GM19043 (cell line): ENCODE data around the gene TRAF3IP1.

ENCODE experiments used
- ATAC-seq: cut with Tn5 transposase; IDR thresholded peaks from one replicate; pipeline ENCODE4 v1.9.1; 2021; ENCODE audit warnings: low read depth; ENCODE audit not compliant: unreplicated experiment

Gene TRAF3IP1

DNA sequence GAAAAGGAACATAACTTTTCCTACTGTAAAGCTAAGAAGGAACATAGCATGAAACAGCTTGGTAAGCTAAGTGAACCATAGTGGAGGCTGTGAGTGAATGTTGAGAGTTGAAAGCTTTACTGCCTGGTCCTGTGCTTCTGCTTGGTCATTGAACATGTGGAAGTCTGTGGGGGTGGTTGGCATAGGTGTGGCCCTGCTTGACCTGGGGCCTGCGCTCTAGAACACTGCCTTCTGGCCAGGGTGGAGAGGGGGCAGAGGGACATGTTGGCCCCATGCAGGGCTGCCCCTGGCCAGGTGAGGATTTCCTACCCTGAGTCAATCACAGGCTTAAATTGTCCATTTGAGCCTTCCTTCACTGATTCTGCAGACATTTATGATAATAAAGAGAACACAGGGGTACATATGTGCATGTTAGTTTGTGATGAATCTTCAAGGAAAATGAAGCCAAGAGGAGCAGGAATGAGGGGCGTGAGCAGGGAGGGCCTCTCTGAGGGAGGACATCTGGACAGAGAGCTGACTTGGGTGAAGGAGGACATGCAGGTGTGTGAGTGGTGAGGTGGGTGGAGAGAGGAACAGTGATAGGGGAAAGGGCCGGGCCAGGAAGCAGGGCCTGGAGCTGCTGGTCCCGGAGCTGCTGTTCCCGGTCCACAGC is 16.6 kb downstream of the TRAF3IP1 start:
- ATAC-seq, result no peak

DNA sequence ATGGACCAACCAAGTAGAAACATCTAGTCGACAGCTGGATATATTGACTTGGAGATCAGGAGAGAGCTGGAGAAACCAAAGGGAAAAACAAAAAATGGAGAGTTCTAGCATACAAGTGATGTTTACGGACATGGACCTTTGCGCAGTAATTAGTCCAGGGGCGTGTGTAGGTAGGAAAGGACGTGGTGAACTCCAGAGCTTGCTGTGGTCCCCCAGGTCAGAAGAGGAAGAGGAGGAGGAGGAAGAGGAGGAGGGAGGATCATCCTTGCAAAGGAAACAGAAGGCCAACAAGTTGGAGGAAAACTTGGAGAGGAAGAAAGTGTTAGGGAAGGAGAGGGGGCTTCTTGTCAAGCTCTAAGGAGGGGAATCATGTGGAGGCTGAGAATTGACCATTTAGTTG is 17.5 kb downstream of the TRAF3IP1 start:
- no peak for ATAC-seq

DNA sequence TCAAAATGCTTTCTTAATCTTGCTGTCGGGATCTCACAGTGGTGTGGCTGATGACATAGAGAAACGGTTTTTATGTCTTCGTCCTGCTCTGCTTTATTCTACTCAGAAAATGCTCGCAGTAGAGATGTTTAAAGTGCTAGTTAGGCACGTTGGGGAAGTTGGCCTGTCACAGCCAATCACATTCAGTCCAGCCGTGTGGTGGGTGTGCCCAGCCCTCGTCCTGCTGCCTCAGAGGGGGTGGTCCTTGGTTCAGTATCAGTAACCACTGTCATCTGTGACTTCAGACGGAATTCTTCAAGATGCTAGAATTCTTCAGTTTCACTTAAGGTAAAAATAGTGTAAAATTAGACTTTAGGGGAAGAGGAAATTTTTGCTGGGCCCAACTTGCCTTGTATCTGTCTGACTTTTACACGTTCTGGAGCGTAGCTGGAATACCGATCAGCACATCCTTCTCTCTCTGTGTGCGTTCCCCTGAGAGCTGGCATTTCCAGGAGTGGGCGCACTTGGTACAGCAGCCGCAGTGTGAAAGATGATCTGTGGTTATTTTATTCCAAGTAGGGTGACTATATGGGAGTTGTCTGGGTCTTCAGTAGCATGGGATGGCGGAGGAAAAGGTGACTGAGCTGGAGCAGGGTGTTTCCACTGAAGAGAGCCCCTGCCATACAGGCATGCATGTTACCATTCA is 18.5 kb downstream of the TRAF3IP1 start:
- ATAC-seq, result no peak

DNA sequence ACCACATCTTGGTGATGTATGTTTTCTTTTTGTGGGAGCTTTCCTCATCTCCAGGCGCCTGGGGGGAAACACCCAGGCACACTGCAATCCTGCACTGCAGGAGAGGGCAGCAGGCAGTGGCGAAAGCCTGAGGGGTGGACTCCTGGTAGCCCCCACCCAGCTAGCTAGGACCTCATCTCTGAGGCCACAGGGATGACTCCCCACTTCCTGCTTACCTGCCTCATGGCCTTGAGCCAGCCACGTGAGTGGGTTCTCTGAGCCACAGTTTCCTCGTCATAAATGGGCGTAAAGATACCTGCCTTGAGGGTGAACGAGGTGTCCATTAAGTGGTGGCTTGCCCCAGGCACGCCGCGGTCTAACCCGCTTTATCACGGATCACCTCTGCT is 19.1 kb downstream of the TRAF3IP1 start:
- ATAC-seq, result no peak

DNA sequence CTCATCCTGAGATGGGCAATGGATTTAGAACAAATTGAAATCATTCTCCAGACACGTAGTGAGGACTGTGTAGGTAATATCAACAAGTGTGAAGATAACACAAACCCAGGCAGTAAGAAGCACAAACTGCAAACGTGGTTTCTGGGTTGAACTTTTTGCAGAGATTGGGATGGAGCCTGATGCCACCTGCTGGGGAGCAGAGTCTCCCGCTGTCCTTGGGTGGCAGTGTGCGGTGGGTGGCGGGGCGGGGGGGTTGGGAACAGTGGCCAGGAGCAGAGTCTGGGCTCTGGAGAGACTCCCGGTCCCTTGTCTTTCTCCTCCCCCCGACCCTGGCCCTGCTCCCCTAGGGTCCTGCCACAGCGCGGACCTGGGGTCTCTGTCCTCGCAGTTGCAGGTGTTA is 19.5 kb downstream of the TRAF3IP1 start:
- ATAC-seq, result no peak

DNA sequence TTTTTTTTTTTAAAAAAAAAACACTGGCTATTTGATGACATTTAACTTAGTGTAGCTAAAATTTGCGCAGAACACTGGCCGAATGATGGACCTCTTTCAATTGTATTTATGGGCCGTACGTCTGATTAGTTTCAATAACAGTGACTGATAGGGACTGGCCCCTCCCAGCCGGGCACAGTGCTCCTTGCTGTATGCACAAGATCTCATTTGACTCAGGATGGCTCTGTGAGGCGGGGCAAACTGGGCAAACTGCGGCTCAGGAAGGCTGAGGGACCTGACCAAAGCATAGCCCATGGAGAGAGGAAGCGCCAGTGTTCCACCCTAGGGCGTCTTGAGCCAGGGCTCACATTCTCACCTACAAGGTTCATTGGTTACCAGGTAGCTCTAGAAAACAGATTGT is 21.2 kb downstream of the TRAF3IP1 start:
- no peak for ATAC-seq

DNA sequence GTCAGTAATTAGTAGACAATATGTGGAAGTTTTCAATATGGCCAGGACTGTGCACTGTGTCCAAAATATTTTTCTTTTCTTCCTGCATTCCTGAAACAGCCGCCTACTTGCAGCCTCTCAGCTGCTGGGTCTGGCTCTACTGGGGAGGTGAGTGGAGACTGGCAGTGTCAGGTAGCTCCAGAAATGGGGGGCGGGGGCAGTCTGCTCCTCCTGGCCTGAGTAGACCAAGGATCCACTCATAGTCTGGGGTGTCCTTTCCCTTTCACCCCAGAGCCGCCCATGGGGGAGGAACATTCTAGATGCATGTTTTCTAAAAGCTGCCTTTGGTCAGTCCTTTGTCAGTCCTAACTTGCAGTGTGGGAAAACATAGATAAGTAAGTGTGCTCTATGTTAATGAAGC is 23.7 kb downstream of the TRAF3IP1 start:
- ATAC-seq, result no peak

DNA sequence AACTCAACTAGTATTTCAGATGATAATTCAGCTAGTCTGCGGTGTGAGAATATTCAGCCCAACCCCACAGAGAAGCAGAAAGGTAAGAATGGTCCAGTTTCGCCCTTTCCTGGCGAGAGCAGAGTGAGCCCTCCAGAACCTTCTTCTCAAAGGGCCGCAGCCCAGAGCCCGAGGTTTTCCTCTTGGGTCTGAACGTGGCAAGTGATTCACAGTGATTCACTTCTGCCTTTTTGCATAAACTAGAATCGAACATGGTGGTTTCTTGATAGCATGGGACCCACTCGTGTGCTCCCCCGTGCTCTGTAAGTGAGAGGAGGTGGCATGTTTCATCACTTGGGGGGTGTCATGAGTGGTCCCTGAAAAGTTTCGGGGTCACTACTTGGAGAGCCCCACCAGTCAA is 24.2 kb downstream of the TRAF3IP1 start:
- no peak for ATAC-seq

DNA sequence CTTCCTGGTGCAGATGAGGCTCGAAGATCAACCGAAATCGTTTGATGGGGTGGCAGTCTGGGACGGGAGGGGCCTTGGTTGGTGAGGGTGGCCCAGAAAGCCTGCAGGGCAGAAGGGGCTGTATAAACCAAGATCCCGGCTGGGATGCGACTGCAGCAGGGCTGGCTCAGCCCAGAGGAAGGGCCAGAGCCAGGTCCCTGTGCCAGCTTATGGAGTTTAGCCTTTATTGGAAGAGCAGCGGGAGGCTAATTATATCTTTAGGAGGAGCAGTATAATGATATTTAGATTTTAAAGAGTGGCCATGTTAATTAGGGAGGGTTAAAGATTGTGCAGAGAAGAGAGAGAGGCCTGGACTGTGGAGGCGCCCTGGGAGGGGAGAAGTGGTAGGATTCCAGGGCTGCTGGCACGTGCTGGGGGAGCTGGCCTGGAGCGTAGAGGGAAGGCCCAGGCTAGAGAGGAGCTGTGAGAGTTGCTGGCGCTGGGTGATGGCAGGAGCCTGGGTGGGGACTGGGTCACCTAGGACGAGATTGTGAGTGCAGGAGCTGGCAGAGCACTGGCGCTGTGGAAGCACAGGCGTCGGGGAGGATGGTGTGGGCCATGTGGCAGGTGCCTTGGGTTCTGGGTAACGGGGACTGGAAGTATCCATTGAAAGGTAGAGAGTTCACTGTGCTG is 25.1 kb downstream of the TRAF3IP1 start:
- ATAC-seq, result no peak

DNA sequence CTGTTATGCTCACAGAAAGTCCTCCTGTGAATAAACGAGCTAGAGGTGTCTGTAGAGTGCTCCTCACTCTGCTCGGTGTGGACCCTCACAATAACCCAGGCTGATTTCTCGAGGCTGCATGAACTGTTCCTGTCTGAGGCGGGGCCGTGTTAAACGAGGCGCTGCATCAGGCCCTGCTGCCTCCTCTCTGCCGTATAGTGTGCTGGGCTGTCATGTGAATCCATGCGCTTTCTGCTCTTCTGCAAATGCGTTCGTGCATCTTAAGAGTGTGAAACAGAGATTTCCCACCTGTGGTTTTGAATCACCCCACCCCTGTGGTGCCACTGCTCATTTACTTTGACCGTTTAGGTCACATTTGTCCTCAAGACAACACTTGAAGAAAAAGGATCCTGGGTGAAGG is 26.2 kb downstream of the TRAF3IP1 start:
- ATAC-seq, result peak; percentile 78

DNA sequence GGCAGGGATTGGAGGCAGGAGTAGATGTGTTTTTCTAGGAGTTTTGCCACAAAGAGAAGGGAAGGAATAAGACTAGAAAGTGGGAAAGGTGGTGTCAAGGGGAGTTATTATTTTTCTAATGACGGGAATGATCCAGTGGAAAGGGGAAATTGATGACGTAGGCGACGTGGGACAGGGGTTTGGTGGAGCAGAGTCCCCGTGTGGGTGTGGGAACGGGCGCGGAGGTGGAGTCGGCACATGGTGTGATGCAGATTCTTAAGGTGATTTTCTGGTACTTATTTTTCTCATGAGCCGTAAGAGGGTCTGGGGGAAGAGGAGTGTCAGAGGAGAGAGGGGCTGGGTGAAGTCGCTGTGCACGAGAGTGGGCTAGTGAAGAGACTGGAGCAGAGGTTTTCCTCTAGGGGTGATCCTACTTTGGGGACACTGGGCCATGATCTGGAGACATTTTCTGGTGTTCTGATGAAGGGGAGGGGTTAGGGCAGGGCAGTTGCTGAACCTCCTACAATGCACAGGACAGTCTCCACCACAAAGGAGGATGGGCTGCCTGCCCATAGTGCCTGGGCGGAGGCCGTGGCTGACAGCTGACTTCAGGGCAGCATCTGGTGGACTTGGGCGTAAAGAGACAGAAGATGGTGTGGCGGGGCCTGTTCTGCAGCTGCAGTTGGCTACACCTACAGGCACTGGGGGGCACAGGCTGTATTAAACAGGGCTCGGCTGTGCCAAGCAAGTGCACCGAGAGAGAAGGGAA is 30.0 kb downstream of the TRAF3IP1 start:
- no peak for ATAC-seq

DNA sequence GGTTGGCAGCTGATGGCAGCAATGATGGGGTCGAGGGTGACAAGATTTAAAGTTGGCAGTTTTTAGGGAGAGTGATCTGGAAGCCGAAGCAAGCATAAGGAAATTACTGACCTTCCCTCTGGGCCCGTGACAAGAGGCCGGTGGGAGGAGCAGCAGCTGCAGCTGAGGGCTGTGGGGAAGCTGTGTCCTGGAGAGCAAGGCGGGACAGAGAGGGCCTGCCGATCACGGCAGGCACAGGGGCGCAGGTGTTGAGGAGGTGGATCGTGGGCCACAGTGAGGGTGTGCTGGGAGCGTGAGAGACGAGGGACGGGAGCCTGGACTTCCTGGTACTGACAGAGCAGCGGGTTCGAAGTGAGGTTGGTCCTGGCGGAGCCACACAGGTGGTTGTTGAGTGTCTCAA is 31.0 kb downstream of the TRAF3IP1 start:
- ATAC-seq, result no peak

DNA sequence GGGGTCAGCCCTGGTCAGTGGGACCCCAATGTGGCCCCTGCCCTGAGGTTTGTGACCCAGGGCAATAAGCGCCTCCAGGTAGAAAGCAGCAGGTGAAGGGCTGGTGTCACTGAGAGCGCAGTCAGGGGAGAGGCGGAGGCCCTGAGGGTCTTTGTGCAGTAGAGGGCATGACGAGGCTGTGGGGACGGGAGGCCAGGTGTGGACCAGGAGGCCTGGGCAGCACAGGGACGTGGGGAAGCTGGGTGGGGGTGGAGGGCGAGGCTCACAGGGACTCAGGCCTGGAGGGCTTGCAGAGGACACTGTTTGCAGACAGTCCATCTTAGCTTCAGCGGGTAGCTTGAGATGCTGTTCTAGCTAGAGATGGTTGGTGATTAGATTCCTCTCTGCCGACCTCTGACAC is 32.0 kb downstream of the TRAF3IP1 start:
- no peak for ATAC-seq

DNA sequence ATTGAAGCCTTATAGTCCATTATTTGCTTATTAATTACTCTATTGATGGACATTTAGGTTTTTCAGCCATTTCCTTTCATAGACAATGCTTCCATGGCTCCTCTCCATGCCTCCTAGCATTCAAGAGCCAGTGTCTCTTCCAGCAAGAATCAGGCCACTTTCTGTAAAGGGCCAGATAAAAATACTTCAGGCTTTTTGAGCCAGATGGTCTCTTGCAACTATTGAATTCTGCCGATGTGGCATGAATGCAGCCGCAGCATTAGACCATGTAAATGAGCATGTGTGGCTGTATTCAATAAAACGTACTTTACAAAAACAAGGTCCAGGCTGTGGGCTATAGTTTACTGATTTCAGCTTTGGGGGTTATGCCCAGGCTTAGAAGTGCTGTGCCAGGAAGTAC is 38.5 kb downstream of the TRAF3IP1 start:
- no peak for ATAC-seq

DNA sequence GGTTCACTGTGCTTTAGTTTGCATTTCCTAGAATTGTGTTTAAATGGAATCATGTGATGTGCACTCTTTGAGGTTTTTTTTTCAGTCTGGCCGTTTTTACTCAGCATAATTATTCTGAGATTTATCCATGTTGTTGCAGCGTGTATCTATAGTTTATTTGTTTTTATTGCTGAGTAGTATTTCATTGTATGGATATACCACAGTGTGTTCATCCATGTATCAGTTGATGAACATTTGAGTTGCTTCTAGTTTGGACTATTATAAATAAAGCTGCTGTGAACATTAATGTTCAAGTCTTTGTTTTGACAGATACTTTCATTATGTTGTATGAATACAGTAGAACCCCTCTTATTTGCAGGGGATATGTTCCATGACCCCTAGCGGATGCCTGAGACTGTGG is 39.1 kb downstream of the TRAF3IP1 start:
- ATAC-seq, result no peak

DNA sequence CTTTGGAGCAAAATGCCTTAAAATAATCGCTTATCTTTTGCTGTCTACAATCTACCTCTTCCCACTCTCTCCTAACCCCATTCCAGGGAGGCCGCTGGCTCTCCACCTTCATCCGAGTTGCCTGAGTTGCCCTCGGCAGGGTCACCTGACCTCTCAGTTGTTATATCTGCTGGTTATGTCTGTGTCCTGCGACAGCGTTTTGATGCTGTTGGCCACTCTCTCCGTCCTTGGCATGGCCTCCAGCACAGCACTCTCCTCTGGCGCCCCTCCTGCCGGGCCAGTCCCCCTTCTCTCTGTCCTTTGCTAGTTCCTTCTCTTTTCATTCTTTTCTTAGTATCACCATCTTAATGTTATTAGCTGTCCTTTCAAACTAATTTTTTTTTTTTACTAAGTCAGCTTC is 41.6 kb downstream of the TRAF3IP1 start:
- no peak for ATAC-seq

DNA sequence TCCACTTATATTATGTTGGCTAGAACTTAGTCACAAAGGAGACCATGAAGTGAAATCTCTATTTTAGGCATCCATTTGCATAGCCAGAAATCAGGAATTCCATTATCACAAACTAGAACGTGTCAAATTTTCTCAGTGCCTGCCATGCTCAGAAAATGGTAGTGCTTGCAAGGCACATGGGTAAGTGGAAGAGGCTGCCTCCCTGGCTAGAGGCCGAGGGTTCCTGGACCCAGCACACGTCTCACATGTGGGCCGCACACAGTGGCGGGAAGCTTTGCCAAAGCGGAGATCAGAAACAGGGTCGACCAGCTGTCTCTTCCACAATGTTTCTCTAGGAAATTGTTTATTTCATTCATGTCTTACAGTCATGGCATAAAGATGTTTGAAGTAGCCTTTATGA is 42.3 kb downstream of the TRAF3IP1 start:
- ATAC-seq, result no peak

DNA sequence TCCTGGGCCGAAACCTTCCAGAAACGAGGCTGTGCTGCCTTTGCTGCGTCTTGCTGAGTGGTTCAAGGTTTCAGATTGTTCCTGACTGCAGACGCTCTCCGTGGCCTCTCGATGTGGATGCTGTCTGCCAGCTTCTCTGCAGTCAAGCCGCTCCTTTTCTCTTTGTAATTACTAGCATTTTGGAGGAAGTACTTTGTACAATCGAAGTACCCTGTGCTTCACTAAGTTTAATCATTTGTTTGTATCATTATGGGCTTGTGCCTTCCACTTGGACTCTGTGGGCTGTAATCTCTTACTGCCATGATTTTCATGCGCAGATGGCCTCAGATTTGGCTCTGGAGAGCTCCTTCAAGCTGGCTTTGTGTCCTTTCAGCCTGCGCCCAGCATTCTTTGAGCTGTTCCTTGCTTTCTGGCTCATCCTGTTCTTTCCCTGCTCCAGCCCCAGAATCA is 49.3 kb downstream of the TRAF3IP1 start:
- ATAC-seq, result no peak

DNA sequence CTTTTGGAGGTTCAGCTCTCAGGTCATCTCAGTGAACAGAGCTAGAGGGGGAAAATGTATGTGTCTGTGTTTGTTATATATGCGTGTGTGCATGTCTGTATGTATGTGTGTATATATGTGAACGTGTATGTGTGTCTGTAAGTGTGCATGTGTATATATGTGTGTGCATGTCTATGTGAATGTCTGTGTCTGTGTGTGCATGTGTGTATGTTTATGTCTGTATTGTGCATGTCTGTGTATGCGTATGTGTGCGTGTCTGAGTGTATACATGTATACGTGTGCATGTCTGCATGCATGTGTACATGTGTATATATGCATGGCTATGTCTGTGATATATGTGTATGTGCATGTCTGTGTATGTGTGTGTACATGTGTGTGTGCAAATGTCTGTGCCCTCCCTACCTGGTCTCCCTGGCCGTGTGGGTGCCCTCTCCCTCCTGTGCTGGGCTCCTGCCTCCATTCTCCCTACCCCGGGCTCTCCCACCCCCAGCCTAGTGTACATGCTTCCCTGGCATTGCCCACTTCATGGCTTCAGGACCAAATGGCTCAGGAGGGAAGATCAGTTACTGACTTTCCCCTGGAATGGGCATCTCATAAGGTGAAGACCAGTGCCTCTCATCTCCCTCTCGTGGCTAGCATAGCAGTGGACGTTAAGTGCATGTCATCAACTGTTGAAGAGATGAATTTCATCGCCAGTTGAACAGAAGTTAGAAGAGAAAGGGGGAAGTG is 49.9 kb downstream of the TRAF3IP1 start:
- ATAC-seq, result no peak

DNA sequence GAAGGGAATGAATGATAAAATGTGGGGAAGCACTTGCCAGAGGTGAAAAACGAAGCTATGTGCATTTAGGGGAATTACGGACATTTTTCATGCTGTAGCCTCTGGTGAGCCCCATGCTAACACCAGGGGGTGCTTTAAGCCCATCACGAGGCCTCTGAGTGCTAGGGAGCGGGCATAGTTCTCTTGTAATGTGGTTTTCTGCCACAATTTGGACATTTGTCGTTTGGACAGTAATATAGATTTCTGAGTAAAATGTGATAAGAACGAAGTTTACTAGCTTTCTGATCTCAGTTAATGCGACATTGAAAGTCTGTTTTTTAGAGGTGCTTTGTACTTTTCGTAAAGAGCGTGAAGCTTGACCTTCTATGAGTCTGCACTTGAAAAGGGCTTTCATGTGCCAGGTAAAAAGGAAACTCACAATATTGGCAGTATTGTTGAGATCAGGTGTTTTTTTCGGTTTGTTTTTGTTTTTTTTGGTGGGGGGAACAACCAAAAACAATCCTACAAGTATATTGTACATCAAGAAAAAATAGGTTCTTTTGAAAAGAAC is 50.6 kb downstream of the TRAF3IP1 start:
- no peak for ATAC-seq
